Measurements from ENCODE around the gene VBP1. TPM values are rescaled to one million over a fixed set of nuclear protein-coding genes. Genes with fewer than 3 reads are reported as not detected.
"Not testable (repeated sequence)": the region's sequence is repeated elsewhere in the genome, so short reads cannot be mapped to it uniquely, and the experiment has no call there.

The VBP1 gene
- 62.8 TPM for polyA plus RNA-seq (2013, experiment 1 of 2; ENCODE audit: insufficient read length)
- polyA plus RNA-seq (2013, experiment 2 of 2; ENCODE audit: insufficient read length): 46.9 TPM

- peak; percentile 96 for DNase-seq
Measured at GRCh38 chrX:155216179-155216939, at the start of gene VBP1. Gene VBP1, plus strand, starts transcription at chrX:155216460. Its CDS starts 23 bp downstream, at chrX:155216483.

GRCh38 chrX:155169881-155170280 lies 46.4 kb upstream of the VBP1 start:
- DNase-seq: no peak

GRCh38 chrX:155179346-155179997 lies 36.8 kb upstream of the VBP1 start:
- DNase-seq: no peak

GRCh38 chrX:155188786-155189185 lies 27.5 kb upstream of the VBP1 start:
- DNase-seq: no peak

- no peak for DNase-seq
Measured at GRCh38 chrX:155211208-155211607, 5.1 kb upstream of the VBP1 start.

- no peak for DNase-seq
Measured at GRCh38 chrX:155213731-155214130, 2.5 kb upstream of the VBP1 start.

GRCh38 chrX:155215443-155216178 lies 649 bp upstream of the VBP1 start:
- no peak for DNase-seq

- no peak for DNase-seq
Measured at GRCh38 chrX:155216940-155217440, 730 bp downstream of the VBP1 start.

DNA sequence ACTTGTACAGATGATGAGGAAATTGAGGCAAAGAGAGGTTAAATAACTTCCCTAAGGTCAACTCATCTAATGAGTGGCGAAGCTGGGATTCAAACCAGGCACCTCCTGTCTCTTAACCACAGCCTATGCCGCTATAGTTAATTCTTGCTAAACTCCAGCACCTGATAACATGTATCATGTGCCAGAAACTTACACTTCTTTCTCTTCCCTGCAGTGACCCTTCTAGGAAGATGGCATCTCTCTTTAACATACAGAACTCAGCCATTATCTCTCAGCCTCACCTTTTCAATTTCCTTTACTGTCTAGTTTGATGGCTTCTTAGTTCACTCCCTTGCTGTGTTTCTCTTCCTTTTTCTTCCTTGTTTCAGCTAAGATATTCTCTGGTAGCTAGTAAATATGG lies 2.5 kb downstream of the VBP1 start:
- no peak for DNase-seq

- DNase-seq: no peak
Measured at GRCh38 chrX:155221351-155221750, 5.1 kb downstream of the VBP1 start.

GRCh38 chrX:155223746-155224145 lies 7.5 kb downstream of the VBP1 start:
- not testable (repeated sequence) for DNase-seq

DNA sequence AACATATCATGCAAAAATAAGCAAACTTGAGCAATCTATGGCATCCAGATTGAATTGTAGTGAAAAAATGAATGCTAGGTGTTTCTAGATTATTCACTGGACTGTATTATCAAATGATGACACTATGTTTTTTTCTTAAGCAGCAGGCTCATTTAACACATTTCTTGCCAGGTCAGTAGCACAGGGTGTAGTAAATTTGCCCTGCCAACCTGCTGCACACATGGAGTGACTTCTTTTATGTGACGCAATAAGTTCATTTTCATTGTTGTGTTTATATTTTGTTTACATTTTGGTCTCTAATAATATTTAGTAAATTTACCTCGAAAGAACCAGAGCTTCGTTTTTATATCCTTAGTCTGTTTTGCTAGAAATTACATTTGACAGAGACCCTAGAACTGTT lies 9.5 kb downstream of the VBP1 start:
- DNase-seq: no peak

DNA sequence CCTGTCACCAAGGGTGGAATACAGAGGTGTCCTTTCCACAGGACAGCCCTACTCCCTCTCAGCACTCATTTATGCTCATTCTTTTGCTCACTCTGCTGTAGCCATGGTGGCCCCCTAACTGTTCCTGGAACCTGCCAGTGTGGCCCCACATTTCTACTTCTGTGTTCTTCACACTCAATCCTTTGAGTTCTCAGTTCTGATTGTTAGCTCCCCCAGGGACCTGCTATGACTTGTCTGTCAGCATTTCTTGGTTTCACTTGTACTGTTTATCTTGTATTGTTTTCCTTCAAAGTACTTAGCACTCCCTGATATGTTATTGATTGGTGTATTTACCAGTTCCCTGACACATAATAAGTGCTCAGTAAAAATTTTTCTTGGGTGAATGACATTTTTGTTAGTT lies 14.9 kb downstream of the VBP1 start:
- DNase-seq: no peak

DNA sequence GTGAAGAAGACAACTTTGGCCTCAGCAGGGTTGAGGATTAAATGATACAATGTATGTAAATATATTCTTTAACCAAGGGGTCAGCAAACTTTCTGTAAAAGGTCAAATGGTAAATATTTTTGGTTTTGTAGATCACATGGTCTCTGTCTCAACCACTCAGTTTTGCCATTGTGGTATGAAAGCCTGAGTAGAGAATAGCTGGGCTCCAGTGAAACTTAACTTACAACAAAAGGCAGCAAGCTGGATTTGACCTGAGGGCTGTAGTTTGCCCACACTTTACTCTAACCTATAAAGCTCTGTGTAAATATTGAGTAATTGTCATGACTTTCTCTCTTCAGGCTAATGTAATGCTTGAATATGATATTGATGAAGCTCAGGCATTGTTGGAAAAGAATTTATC lies 19.6 kb downstream of the VBP1 start:
- no peak for DNase-seq

DNA sequence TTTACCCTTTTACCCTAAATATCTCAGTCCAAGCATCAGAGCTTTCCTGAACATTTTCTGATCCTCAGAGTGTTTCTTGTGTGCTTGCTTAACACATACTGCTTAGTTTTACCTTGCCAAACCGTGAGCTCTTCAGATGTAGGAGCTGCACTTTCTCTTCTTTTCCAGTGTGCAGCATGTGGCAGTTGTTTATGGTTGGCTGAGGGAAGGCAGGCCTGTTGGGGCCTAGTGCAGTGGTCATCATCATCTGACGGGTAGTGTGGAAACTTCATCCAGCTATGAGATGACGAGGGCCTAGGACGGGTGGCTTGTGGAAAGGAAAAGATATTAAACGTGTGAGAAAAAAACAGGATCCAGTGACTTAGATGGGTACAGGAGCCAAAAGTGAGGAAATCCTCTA lies 21.5 kb downstream of the VBP1 start:
- DNase-seq: no peak

DNA sequence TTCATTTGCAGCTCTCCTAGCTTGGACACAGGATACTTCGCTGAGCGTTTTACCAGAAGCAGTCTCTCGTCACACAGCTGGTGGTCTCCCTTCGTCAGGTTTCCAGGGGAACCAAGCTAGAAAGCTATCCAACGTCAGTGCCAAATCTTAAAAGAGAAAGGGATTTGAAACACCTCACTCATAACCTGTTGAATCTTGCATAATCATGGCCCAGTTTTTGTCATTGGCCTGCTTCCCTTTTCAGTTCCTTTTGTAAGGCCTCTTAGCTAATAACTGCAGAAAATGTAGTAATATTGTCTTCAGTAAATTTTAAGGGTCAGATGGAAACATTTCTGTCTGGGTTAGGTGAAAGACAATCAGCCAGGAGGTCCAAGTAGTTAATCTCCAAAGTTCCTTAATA lies 26.0 kb downstream of the VBP1 start:
- DNase-seq: no peak

GRCh38 chrX:155246748-155247147 lies 30.5 kb downstream of the VBP1 start:
- peak; percentile 1 for DNase-seq

GRCh38 chrX:155247497-155247896 lies 31.2 kb downstream of the VBP1 start:
- DNase-seq: no peak

GRCh38 chrX:155251391-155251790 lies 35.1 kb downstream of the VBP1 start:
- DNase-seq: no peak

DNA sequence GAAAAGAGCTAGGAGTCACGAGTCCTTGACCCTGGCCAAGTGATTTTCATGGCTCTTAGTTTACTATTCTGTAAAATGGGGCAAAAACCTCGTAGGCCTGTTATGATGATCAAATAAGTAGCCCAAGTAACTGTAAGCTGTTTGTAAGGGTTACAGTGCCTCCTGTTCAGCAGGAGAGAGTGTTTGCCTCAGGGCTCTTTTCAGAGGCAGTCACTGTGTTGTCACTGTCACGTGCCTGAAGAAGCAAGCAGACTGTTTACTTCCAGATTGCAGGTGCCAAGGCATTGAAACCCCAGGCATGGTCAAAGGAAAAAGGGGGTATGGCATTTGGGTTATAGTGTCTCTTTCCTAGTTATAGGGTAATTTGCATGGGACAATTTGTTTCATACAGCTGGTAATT lies 43.5 kb downstream of the VBP1 start:
- no peak for DNase-seq

DNA sequence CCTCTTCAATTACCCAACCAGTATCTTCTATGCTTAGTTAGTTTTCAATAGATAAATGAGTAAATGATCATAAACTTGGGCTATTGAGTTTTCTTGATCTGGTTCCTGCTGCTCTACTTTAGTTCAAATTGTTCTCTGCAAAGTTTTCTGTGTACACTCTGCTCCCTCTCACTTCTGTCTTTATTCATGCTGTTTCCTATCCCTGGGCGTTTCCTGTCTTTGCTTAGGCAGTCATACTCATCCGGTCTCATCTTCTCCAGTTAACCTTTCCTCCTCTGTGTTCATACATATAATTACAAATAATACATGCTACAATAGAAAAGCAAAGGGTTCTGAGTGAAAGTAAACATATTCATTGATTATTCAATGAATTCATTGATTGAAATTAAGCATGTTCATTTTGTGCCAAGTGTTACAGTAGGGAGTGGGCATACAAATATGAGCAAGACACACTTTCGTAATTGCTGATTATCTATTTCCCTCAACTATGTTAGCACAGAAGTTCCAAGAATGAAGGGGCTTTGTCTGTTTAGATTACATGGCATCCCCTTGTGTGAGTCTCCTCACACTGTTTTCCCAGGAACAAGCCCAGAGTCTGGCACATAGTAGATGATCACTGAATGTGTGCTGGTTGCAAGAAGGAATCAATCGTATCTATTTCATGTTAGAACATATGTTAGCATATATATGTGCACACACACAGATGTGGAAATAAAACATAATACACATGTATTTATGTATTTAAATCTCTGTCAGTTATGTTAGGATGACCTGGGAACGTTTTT lies 46.9 kb downstream of the VBP1 start:
- DNase-seq: no peak

- DNase-seq: peak; percentile 66
Measured at GRCh38 chrX:155263854-155264628, 47.8 kb downstream of the VBP1 start, which contains the start of gene RAB39B. Gene RAB39B, minus strand, starts transcription at chrX:155264491. Its CDS starts 203 bp downstream, at chrX:155264288.
